ENCODE results near the gene FANCC. TPM values are rescaled to one million over a fixed set of nuclear protein-coding genes. Genes with fewer than 3 reads are reported as not detected.
A peak's percentile ranks its signal among the peaks of the same experiment; 100 is the strongest.

The FANCC gene
- total and polyA plus RNA-seq, 2 donors (not counting 1 experiment from before 2014, with no cell fraction given): 8.9 to 9.0 TPM

DNA sequence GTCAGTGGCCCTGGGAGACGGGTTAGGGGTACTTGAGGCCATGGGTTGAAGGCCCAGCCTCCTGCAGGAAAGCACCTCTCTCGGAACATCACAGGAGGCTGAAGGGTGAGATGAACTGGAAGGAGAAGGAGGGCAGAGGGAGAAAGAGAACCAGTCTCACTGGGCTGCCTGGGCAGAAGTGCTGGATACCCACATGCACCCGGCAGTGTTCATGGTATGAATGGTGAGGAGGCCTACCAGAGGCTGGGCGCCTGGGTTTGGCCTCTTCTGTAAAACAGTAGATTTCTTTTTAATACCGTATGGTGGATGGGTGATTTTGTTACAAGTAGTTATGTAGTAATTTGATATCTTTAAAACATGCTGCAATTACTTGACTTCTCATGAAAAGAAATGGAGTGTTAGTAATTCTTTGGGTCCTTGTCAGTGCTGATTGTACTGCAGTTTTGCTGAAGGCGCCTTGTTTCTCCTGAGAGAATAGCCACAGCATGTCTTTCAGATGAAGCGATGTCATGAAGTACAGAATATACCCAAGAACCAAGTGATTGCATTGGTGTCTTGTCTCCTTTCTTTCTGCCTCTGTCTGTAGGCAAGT, 258.6 kb downstream of the FANCC start:
- no peaks in the 10 kb centered on the region for H3K27me3 ChIP-seq (ENCODE audit: control insufficient read depth, insufficient read depth, low read length)
- H2AFZ ChIP-seq (ENCODE audit: low read length): no peak overlapping the region
- H3K9me3 ChIP-seq (ENCODE audit: control insufficient read depth, insufficient read depth, low read depth, low read length): no peaks in the 10 kb centered on the region
- H3K79me2 ChIP-seq (ENCODE audit: control insufficient read depth, insufficient read depth, low read length): peaks cover 95% of the 10 kb centered on the region
- peak overlapping the region; percentile 46 for H3K27ac ChIP-seq (ENCODE audit: insufficient read depth, low read length)
- H4K20me1 ChIP-seq (ENCODE audit: control insufficient read depth, extremely low read depth, insufficient read depth, low read length): no peaks in the 10 kb centered on the region
- H3K4me1 ChIP-seq (ENCODE audit: control insufficient read depth, extremely low read depth, insufficient read depth, low read length): peaks cover 31% of the 10 kb centered on the region
- TF ChIP-seq, protein P1, sequence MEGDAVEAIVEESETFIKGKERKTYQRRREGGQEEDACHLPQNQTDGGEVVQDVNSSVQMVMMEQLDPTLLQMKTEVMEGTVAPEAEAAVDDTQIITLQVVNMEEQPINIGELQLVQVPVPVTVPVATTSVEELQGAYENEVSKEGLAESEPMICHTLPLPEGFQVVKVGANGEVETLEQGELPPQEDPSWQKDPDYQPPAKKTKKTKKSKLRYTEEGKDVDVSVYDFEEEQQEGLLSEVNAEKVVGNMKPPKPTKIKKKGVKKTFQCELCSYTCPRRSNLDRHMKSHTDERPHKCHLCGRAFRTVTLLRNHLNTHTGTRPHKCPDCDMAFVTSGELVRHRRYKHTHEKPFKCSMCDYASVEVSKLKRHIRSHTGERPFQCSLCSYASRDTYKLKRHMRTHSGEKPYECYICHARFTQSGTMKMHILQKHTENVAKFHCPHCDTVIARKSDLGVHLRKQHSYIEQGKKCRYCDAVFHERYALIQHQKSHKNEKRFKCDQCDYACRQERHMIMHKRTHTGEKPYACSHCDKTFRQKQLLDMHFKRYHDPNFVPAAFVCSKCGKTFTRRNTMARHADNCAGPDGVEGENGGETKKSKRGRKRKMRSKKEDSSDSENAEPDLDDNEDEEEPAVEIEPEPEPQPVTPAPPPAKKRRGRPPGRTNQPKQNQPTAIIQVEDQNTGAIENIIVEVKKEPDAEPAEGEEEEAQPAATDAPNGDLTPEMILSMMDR (conservative IDR thresholded peaks at IDR 0.05 in 1 of 2, IDR thresholded peaks at IDR 0.05 in 1 of 2; ENCODE audit: low read depth in 1 of 2, low read length in 2 of 2): no peak
- no peak for TF ChIP-seq EZH2 (IDR thresholded peaks at IDR 0.05; ENCODE audit: low read length, missing control alignments)
- peak overlapping the region; percentile 46 for H3K4me2 ChIP-seq (ENCODE audit: extremely low read depth, insufficient read depth, low read length)
- H3K4me3 ChIP-seq (replicated peaks in 1 of 4; ENCODE audit: control extremely low read depth in 1 of 4, insufficient read depth in 1 of 4, low read depth in 3 of 4, low read length in 4 of 4): peak overlapping the region in 1 of 4 experiments; percentile 18
- no peak overlapping the region for H3K9ac ChIP-seq (ENCODE audit: insufficient read depth, low read length)
- DNase-seq (ENCODE audit: low read depth in 2 of 2): peak; percentile 60 to 67
- H3K36me3 ChIP-seq (ENCODE audit: control insufficient read depth, insufficient read depth, low read length): peaks cover 13% of the 10 kb centered on the region

DNA sequence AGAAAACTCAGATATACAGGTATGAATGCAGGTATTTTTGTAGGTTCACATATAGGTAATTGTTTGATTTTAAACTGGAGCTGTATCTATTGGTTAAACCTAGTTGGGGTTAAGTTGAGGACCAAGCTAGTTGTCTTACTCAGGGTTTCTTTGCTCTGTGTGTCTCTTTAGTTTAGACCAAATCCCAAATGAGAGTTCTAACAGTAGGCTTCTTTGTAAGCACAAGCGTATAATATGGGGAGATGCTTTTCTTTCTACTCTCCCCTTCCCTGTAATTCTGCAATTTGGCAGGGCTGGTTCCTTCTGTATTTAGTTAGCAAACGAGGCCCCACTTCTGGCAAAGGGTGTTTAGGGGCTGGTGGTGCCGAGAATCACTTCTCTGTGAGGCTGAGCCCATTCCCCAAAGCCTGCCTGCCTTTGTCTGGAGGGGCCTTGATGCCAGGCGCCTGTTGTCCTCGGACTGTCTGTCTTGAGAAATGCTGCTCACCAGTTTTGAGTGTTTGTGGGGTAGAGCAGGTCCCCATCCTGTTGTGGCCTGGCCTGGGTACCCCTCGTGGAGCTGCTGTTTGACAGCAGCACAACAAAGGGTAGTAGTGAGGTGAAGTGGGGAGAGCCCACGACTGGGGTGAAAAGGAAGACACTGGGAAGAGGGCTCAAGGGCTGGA, 259.3 kb downstream of the FANCC start:
- Histone ChIP-seq H3K36me3 (ENCODE audit: control insufficient read depth, insufficient read depth, low read length) (peaks cover 10% of the 10 kb centered on the region), H3K9ac (ENCODE audit: insufficient read depth, low read length) (no peak overlapping the region), H3K79me2 (ENCODE audit: control insufficient read depth, insufficient read depth, low read length) (peaks cover 95% of the 10 kb centered on the region), H3K27ac (ENCODE audit: insufficient read depth, low read length) (peak overlapping the region; percentile 46), H4K20me1 (ENCODE audit: control insufficient read depth, extremely low read depth, insufficient read depth, low read length) (no peaks in the 10 kb centered on the region), H3K4me1 (ENCODE audit: control insufficient read depth, extremely low read depth, insufficient read depth, low read length) (peaks cover 34% of the 10 kb centered on the region), H3K9me3 (ENCODE audit: control insufficient read depth, insufficient read depth, low read depth, low read length) (no peaks in the 10 kb centered on the region), H3K4me2 (ENCODE audit: extremely low read depth, insufficient read depth, low read length) (peak overlapping the region; percentile 46), H3K27me3 (ENCODE audit: control insufficient read depth, insufficient read depth, low read length) (no peaks in the 10 kb centered on the region), H2AFZ (ENCODE audit: low read length) (no peak overlapping the region), H3K4me3 (replicated peaks in 1 of 4; ENCODE audit: control extremely low read depth in 1 of 4, insufficient read depth in 1 of 4, low read depth in 3 of 4, low read length in 4 of 4) (peak overlapping the region in 1 of 4 experiments; percentile 18)
- DNase-seq (ENCODE audit: low read depth in 2 of 2): no peak
- TF ChIP-seq EZH2 (IDR thresholded peaks at IDR 0.05; ENCODE audit: low read length, missing control alignments): no peak
- TF ChIP-seq, protein P1 (conservative IDR thresholded peaks at IDR 0.05 in 1 of 2, IDR thresholded peaks at IDR 0.05 in 1 of 2; ENCODE audit: low read depth in 1 of 2, low read length in 2 of 2): no peak

DNA sequence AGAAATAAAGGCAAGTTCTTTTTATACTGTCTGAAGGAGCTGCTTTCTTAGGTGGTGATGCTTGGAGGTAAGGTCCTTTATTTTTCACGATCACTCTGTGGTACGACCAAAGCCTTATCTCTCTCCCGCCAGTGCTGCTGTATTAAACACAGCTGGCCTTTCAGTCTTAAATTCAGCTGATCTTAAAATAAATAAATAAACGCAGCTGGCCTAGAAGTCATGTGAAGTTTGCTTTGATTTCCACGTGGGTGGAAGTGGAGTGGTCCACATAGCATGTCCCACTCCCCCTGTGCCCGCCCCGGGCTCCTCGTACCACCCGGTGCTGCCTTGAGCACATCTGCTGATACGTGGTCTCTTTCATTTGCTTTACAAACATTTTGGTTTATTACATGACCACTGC, 260.4 kb downstream of the FANCC start:
- Histone ChIP-seq H3K27me3 (ENCODE audit: control insufficient read depth, insufficient read depth, low read length) (no peaks in the 10 kb centered on the region), H3K79me2 (ENCODE audit: control insufficient read depth, insufficient read depth, low read length) (peaks cover 94% of the 10 kb centered on the region), H3K4me3 (replicated peaks in 1 of 4; ENCODE audit: control extremely low read depth in 1 of 4, insufficient read depth in 1 of 4, low read depth in 3 of 4, low read length in 4 of 4) (peak overlapping the region; percentile 21 to 49 (median 30)), H4K20me1 (ENCODE audit: control insufficient read depth, extremely low read depth, insufficient read depth, low read length) (no peaks in the 10 kb centered on the region), H3K4me1 (ENCODE audit: control insufficient read depth, extremely low read depth, insufficient read depth, low read length) (peaks cover 36% of the 10 kb centered on the region), H3K9me3 (ENCODE audit: control insufficient read depth, insufficient read depth, low read depth, low read length) (no peaks in the 10 kb centered on the region), H2AFZ (ENCODE audit: low read length) (no peak overlapping the region), H3K27ac (ENCODE audit: insufficient read depth, low read length) (peak overlapping the region; percentile 86), H3K36me3 (ENCODE audit: control insufficient read depth, insufficient read depth, low read length) (peaks cover 7% of the 10 kb centered on the region), H3K9ac (ENCODE audit: insufficient read depth, low read length) (peak overlapping the region; percentile 20), H3K4me2 (ENCODE audit: extremely low read depth, insufficient read depth, low read length) (peak overlapping the region; percentile 77)
- DNase-seq (ENCODE audit: low read depth in 2 of 2): peak; percentile 52 to 76
- TF ChIP-seq, protein P1 (conservative IDR thresholded peaks at IDR 0.05 in 1 of 2, IDR thresholded peaks at IDR 0.05 in 1 of 2; ENCODE audit: low read depth in 1 of 2, low read length in 2 of 2): no peak
- TF ChIP-seq EZH2 (IDR thresholded peaks at IDR 0.05; ENCODE audit: low read length, missing control alignments): no peak
